SK-N-SH (cell line): ENCODE data around the gene CDC25B.

Source experiments
- RAD21 ChIP-seq: IDR thresholded peaks from 2 replicates; pipeline ENCODE4 v1.6.1; 2012; ENCODE audit warnings: mild to moderate bottlenecking, low read length
- REST ChIP-seq: IDR thresholded peaks from 2 replicates; pipeline ENCODE4 v1.6.1; 2012; ENCODE audit warnings: mild to moderate bottlenecking, low read depth, low read length, moderate library complexity
- TF ChIP-seq, protein P1 (sequence below): fragments of 200-600 bp; sonication (generic); IDR thresholded peaks from 2 replicates; pipeline ENCODE4 v1.6.1; 2017; ENCODE audit warnings: antibody characterized with exemption, mild to moderate bottlenecking, moderate library complexity
- TF ChIP-seq, protein P2 (sequence below): fragments of 150-350 bp; IDR thresholded peaks from 2 replicates; pipeline ENCODE4 v1.6.1; 2017; ENCODE audit warnings: antibody characterized with exemption, low read length, low read depth, borderline replicate concordance

DNA sequence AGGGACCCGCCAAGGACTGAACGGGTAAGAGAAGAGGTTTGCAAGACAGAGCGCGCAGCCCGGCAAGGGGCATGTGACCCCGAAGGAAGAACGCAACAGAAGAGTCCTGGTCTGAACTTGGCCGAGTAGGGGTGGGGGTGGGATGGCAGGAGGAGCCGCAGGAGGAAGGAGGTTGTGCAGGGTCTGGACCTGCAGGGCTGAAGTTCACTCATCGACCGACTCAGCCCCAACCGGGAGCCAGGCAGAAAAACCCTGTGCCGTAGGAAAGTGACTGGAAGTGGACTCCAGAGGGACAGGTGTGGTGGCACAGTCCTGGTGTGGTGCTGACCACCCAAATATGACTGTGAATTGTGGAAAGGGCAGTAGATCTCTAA lies 43.7 kb upstream of the CDC25B start:
- TF ChIP-seq RAD21 = no peak
- TF ChIP-seq, protein P1, sequence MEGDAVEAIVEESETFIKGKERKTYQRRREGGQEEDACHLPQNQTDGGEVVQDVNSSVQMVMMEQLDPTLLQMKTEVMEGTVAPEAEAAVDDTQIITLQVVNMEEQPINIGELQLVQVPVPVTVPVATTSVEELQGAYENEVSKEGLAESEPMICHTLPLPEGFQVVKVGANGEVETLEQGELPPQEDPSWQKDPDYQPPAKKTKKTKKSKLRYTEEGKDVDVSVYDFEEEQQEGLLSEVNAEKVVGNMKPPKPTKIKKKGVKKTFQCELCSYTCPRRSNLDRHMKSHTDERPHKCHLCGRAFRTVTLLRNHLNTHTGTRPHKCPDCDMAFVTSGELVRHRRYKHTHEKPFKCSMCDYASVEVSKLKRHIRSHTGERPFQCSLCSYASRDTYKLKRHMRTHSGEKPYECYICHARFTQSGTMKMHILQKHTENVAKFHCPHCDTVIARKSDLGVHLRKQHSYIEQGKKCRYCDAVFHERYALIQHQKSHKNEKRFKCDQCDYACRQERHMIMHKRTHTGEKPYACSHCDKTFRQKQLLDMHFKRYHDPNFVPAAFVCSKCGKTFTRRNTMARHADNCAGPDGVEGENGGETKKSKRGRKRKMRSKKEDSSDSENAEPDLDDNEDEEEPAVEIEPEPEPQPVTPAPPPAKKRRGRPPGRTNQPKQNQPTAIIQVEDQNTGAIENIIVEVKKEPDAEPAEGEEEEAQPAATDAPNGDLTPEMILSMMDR = no peak
- TF ChIP-seq, protein P2, sequence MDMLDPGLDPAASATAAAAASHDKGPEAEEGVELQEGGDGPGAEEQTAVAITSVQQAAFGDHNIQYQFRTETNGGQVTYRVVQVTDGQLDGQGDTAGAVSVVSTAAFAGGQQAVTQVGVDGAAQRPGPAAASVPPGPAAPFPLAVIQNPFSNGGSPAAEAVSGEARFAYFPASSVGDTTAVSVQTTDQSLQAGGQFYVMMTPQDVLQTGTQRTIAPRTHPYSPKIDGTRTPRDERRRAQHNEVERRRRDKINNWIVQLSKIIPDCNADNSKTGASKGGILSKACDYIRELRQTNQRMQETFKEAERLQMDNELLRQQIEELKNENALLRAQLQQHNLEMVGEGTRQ = no peak
- TF ChIP-seq REST = no peak
